Neural progenitor cell (in vitro differentiated cells): ENCODE results near the gene ADGRA3. TPM values are rescaled to one million over a fixed set of nuclear protein-coding genes. Genes with fewer than 3 reads are reported as not detected.

Source experiments
- DNase-seq: peaks from one replicate; pipeline ENCODE4 v3.0.0-alpha.2; 2016; ENCODE audit warnings: low spot score
- H2AFZ ChIP-seq: fragments of 200-600 bp; sonication (generic); replicated peaks from 2 replicates; pipeline ENCODE4 v1.6.1; 2016; ENCODE audit warnings: antibody characterized with exemption
- H3F3A ChIP-seq: fragments of 200-600 bp; sonication (generic); 2 replicates; pipeline ENCODE4 v1.6.1; 2016; ENCODE audit warnings: antibody characterized with exemption, low read depth
- H3K27ac ChIP-seq: fragments of 200-600 bp; sonication (generic); 2 replicates; pipeline ENCODE4 v1.5.1; 2016; ENCODE audit warnings: mild to moderate bottlenecking
- H3K27me3 ChIP-seq: fragments of 200-600 bp; sonication (generic); 2 replicates; pipeline ENCODE4 v1.6.1; 2016; ENCODE audit warnings: mild to moderate bottlenecking, moderate library complexity
- H3K36me3 ChIP-seq: fragments of 200-600 bp; sonication (generic); 2 replicates; pipeline ENCODE4 v1.5.1; 2016
- H3K4me1 ChIP-seq: fragments of 200-600 bp; sonication (generic); 2 replicates; pipeline ENCODE4 v1.6.1; 2016; ENCODE audit warnings: mixed run types
- H3K4me2 ChIP-seq: fragments of 200-600 bp; sonication (generic); 2 replicates; pipeline ENCODE4 v1.6.1; 2016
- H3K4me3 ChIP-seq: fragments of 200-600 bp; sonication (generic); 2 replicates; pipeline ENCODE4 v1.5.1; 2016
- H3K79me2 ChIP-seq: fragments of 200-600 bp; sonication (generic); 2 replicates; pipeline ENCODE4 v1.6.1; 2016; ENCODE audit warnings: low read depth
- H3K9ac ChIP-seq: fragments of 200-600 bp; sonication (generic); 2 replicates; pipeline ENCODE4 v1.6.1; 2016
- H3K9me3 ChIP-seq: fragments of 200-600 bp; sonication (generic); 2 replicates; pipeline ENCODE4 v1.5.1; 2016; ENCODE audit warnings: low read depth
- H4K20me1 ChIP-seq: fragments of 200-600 bp; sonication (generic); 2 replicates; pipeline ENCODE4 v1.6.1; 2016; ENCODE audit warnings: low read depth
- H3K27ac Mint-ChIP-seq: 3 replicates; pipeline ENCODE4 v1.8.0; 2021; ENCODE audit warnings: mixed read lengths
- H3K27me3 Mint-ChIP-seq: 2 replicates; pipeline ENCODE4 v1.8.0; 2022; ENCODE audit warnings: low read depth, mild to moderate bottlenecking, inconsistent platforms, moderate library complexity, mixed read lengths; ENCODE audit not compliant: insufficient read depth
- H3K36me3 Mint-ChIP-seq: 3 replicates; pipeline ENCODE4 v1.8.0; 2021; ENCODE audit warnings: mixed read lengths
- H3K4me1 Mint-ChIP-seq: 3 replicates; pipeline ENCODE4 v1.8.0; 2021; ENCODE audit warnings: mixed read lengths
- H3K4me3 Mint-ChIP-seq: 3 replicates; pipeline ENCODE4 v1.8.0; 2021; ENCODE audit warnings: mild to moderate bottlenecking, moderate library complexity, mixed read lengths
- H3K9me3 Mint-ChIP-seq: 3 replicates; pipeline ENCODE4 v1.8.0; 2020; ENCODE audit warnings: mixed read lengths
- EZH2 ChIP-seq: fragments of 200-600 bp; sonication (generic); IDR thresholded peaks from 2 replicates; pipeline ENCODE4 v1.6.1; 2017; ENCODE audit warnings: antibody characterized with exemption, mild to moderate bottlenecking, moderate library complexity
- EZH2phosphoT487 ChIP-seq: fragments of 200-600 bp; sonication (generic); IDR thresholded peaks from 2 replicates; pipeline ENCODE4 v1.6.1; 2017; ENCODE audit warnings: antibody characterized with exemption
- total RNA-seq: library from RNA; depleted of rRNA; stranded (reverse); fragments of >200 nt; gene quantifications from 2 replicates; pipeline ENCODE4 v1.2.3, GENCODE V29; 2015; ENCODE audit warnings: low replicate concordance
- TF ChIP-seq, protein P1 (sequence below): fragments of 200-600 bp; sonication (generic); IDR thresholded peaks from 2 replicates; pipeline ENCODE4 v1.5.1; 2017; ENCODE audit warnings: antibody characterized with exemption, mild to moderate bottlenecking

Gene ADGRA3
- total RNA-seq, 1 donor from 2014 or later, result 87.9 TPM

DNA sequence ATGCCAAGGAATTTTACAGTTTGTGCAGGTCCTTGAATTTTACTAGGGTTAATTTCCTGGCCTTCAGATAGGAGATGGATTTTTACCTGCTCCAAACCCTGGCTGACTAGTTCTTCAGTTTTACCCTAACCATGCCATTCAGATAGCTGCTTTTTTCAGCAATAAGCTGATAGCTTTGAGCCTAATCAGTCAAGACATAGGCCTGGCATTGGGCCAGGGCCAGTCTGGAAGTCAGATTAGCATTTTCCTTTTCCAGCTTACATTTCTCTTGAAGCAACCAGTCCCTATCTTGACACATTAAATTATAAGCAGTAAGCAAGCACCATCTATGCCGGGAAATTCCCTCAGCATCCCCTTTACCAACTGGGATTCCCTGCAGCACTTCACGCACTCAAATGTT, 177.1 kb downstream of the ADGRA3 start:
- Histone ChIP-seq H4K20me1 (no peaks in the 10 kb centered on the region), H3F3A (no peaks in the 10 kb centered on the region), H3K4me3 (no peak overlapping the region), H3K9me3 (no peaks in the 10 kb centered on the region), H3K4me2 (no peak overlapping the region), H3K79me2 (no peaks in the 10 kb centered on the region), H3K36me3 (no peaks in the 10 kb centered on the region), H3K27me3 (no peaks in the 10 kb centered on the region), H3K9ac (no peak overlapping the region), H3K4me1 (no peaks in the 10 kb centered on the region), H2AFZ (no peak overlapping the region), H3K27ac (no peak overlapping the region)
- no peak for DNase-seq
- Mint-ChIP-seq H3K9me3 (peaks cover 9% of the 10 kb centered on the region), H3K27ac (no peak overlapping the region), H3K36me3 (peaks cover 7% of the 10 kb centered on the region), H3K27me3 (peaks cover 3% of the 10 kb centered on the region), H3K4me1 (no peaks in the 10 kb centered on the region), H3K4me3 (no peak overlapping the region)
- TF ChIP-seq EZH2phosphoT487 (no peak), EZH2 (no peak)
- TF ChIP-seq, protein P1, sequence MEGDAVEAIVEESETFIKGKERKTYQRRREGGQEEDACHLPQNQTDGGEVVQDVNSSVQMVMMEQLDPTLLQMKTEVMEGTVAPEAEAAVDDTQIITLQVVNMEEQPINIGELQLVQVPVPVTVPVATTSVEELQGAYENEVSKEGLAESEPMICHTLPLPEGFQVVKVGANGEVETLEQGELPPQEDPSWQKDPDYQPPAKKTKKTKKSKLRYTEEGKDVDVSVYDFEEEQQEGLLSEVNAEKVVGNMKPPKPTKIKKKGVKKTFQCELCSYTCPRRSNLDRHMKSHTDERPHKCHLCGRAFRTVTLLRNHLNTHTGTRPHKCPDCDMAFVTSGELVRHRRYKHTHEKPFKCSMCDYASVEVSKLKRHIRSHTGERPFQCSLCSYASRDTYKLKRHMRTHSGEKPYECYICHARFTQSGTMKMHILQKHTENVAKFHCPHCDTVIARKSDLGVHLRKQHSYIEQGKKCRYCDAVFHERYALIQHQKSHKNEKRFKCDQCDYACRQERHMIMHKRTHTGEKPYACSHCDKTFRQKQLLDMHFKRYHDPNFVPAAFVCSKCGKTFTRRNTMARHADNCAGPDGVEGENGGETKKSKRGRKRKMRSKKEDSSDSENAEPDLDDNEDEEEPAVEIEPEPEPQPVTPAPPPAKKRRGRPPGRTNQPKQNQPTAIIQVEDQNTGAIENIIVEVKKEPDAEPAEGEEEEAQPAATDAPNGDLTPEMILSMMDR, result no peak

Other genes with a start within 250 kb of the ADGRA3 start
- not detected in 2 replicates for gene GBA3, start 176.9 kb upstream of the ADGRA3 start, total RNA-seq